Measurements from ENCODE around the gene TANGO6. TPM values are rescaled to one million over a fixed set of nuclear protein-coding genes. Genes with fewer than 3 reads are reported as not detected.

TANGO6 gene
- total and polyA plus RNA-seq, 7 donors = 5.3 to 16.2 (median 12.5) TPM

- intact Hi-C loops (cut with DNase I) = no loop called here
- Histone ChIP-seq H3K9me3 (no peaks in the 10 kb centered on the region), H3K27ac (no peak overlapping the region), H3K4me1 (no peaks in the 10 kb centered on the region), H3K4me3 (no peak overlapping the region), H3K36me3 (ENCODE audit: insufficient read depth in 1 of 2, low read depth in 1 of 2) (peaks cover 0 to 69% of the 10 kb centered on the region in 2 donors), H3K27me3 (ENCODE audit: insufficient read depth in 3 of 3, low read length in 2 of 3) (no peaks in the 10 kb centered on the region)
- WGBS, 3 donors = 91 to 93% (median 92%) methylated on average over 2 of the region's 2 CpGs
- ATAC-seq = no peak
- no peak for TF ChIP-seq CTCF (IDR thresholded peaks at IDR 0.05)
- no peak for DNase-seq
These were observed 72.3 kb downstream of the TANGO6 start for GRCh38 chr16:68915589-68915988.

- 95 to 100% (median 97%) methylated on average over 2 of the region's 2 CpGs for WGBS, 3 donors
- H3K27me3 ChIP-seq (ENCODE audit: insufficient read depth in 3 of 3, low read length in 2 of 3) = no peaks in the 10 kb centered on the region
- H3K4me3 ChIP-seq = no peak overlapping the region
- peaks cover 0 to 68% of the 10 kb centered on the region in 2 donors for H3K36me3 ChIP-seq (ENCODE audit: insufficient read depth in 1 of 2, low read depth in 1 of 2)
- H3K4me1 ChIP-seq = no peaks in the 10 kb centered on the region
- TF ChIP-seq CTCF (IDR thresholded peaks at IDR 0.05) = no peak
- DNase-seq (no peak), ATAC-seq (no peak)
- H3K27ac ChIP-seq = no peak overlapping the region
- H3K9me3 ChIP-seq = no peaks in the 10 kb centered on the region
- intact Hi-C loops (cut with DNase I) = no loop called here
These were observed 74.2 kb downstream of the TANGO6 start for GRCh38 chr16:68917541-68917940.

DNA sequence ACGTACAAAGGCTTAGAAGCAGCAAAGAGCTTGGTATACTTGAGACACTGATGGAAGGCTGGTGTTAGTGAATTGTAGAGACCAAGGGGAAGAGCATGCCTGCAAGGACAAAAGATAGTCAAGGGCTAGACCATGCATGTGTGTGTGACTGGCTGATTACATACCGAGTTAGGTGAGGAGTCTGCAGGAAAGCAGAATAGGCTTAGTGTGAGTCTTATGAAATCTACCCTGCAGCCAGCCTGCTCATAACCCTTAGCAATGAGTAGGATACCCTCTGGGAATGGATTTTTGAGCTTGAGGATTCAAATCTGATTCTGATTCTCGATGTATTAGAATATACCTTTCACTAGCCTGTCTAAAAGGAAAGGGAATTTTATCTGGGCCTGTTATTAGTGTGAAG is 77.0 kb downstream of the TANGO6 start:
- H3K27me3 ChIP-seq (ENCODE audit: insufficient read depth in 3 of 3, low read length in 2 of 3) = no peaks in the 10 kb centered on the region
- DNase-seq (no peak), ATAC-seq (no peak)
- WGBS, 3 donors = 94 to 98% (median 96%) methylated on average over 3 of the region's 3 CpGs
- no peaks in the 10 kb centered on the region for H3K9me3 ChIP-seq
- intact Hi-C loops (cut with DNase I) = no loop called here
- no peak overlapping the region for H3K4me3 ChIP-seq
- no peaks in the 10 kb centered on the region for H3K4me1 ChIP-seq
- H3K36me3 ChIP-seq (ENCODE audit: insufficient read depth in 1 of 2, low read depth in 1 of 2) = peaks cover 0 to 54% of the 10 kb centered on the region in 2 donors
- no peak for TF ChIP-seq CTCF (IDR thresholded peaks at IDR 0.05)
- no peak overlapping the region for H3K27ac ChIP-seq

- Histone ChIP-seq H3K4me1 (no peaks in the 10 kb centered on the region), H3K36me3 (ENCODE audit: insufficient read depth in 1 of 2, low read depth in 1 of 2) (peaks cover 0 to 47% of the 10 kb centered on the region in 2 donors), H3K27me3 (ENCODE audit: insufficient read depth in 3 of 3, low read length in 2 of 3) (no peaks in the 10 kb centered on the region), H3K9me3 (no peaks in the 10 kb centered on the region), H3K4me3 (no peak overlapping the region), H3K27ac (no peak overlapping the region)
- DNase-seq (no peak), ATAC-seq (no peak)
- intact Hi-C loops (cut with DNase I) = no loop called here
- no peak for TF ChIP-seq CTCF (IDR thresholded peaks at IDR 0.05)
- WGBS, 3 donors = 95 to 97% (median 95%) methylated on average over 2 of the region's 2 CpGs
These were observed 78.3 kb downstream of the TANGO6 start for GRCh38 chr16:68921637-68922036.

DNA sequence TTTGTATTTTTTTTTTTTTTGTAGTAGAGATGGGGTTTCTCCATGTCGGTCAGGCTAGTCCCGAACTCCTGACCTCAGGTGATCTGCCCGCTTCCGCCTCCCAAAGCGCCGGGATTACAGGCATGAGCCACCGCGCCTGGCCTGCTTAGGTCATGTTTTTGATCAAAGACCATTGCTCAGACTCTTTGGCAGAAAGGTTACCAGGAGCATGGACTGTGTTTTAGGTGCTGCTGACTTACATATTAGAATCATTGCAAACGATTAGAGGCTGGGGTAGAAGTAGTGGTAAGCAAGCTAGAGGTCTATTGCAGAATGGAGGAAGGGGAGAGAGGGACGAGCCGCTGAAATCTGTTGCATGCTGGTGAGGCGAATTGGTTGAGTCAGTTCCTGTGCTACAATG is 79.8 kb downstream of the TANGO6 start:
- ATAC-seq = no peak
- 93% methylated on average over 10 to 12 of the region's 12 CpGs for WGBS, 3 donors
- Histone ChIP-seq H3K27ac (no peak overlapping the region), H3K4me1 (no peaks in the 10 kb centered on the region), H3K27me3 (ENCODE audit: insufficient read depth in 3 of 3, low read length in 2 of 3) (no peaks in the 10 kb centered on the region), H3K4me3 (no peak overlapping the region), H3K36me3 (ENCODE audit: insufficient read depth in 1 of 2, low read depth in 1 of 2) (peaks cover 7 to 44% of the 10 kb centered on the region in 2 donors), H3K9me3 (no peaks in the 10 kb centered on the region)
- no peak for TF ChIP-seq CTCF (IDR thresholded peaks at IDR 0.05)
- intact Hi-C loops (cut with DNase I) = no loop called here
- DNase-seq = no peak
